ENCODE results near the gene PRKCA.

The PRKCA gene

GRCh38 chr17:66276328-66276937, 26.0 kb upstream of the PRKCA start:
- no peak overlapping the region for H3K4me3 ChIP-seq (ENCODE audit: low read length)
- DNase-seq (ENCODE audit: low read depth), result peak; percentile 67

DNA sequence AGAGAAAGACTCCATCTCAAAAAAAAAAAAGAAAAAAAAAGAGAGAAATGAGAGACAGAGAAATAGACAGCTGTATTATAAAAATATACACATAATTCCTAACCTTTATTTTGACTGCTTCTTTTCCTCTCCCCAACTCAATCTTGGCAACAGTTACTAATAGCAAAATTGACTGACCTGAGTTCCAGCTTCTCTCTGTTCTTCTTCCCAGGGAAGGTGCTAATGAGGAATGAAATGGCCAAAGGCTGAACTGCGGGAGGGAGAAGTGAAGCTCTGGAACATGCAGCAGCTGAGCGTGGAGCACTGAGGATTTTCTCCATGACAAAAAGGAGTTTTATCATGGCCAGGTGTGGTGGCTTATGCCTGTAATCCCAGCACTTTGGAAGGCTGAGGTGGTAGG, 25.2 kb upstream of the PRKCA start:
- TF ChIP-seq, protein P1, sequence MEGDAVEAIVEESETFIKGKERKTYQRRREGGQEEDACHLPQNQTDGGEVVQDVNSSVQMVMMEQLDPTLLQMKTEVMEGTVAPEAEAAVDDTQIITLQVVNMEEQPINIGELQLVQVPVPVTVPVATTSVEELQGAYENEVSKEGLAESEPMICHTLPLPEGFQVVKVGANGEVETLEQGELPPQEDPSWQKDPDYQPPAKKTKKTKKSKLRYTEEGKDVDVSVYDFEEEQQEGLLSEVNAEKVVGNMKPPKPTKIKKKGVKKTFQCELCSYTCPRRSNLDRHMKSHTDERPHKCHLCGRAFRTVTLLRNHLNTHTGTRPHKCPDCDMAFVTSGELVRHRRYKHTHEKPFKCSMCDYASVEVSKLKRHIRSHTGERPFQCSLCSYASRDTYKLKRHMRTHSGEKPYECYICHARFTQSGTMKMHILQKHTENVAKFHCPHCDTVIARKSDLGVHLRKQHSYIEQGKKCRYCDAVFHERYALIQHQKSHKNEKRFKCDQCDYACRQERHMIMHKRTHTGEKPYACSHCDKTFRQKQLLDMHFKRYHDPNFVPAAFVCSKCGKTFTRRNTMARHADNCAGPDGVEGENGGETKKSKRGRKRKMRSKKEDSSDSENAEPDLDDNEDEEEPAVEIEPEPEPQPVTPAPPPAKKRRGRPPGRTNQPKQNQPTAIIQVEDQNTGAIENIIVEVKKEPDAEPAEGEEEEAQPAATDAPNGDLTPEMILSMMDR (IDR thresholded peaks at IDR 0.05; ENCODE audit: insufficient read depth, low read depth, low read length, missing control alignments), result no peak
- H3K4me3 ChIP-seq (ENCODE audit: low read length), result no peak overlapping the region
- DNase-seq (ENCODE audit: low read depth), result no peak

More at GRCh38 chr17:66276328-66276937, 26.0 kb upstream of the PRKCA start:
- TF ChIP-seq, protein P1 (IDR thresholded peaks at IDR 0.05; ENCODE audit: insufficient read depth, low read depth, low read length, missing control alignments), result no peak

- no peak overlapping the region for H3K4me3 ChIP-seq (ENCODE audit: low read length)
- TF ChIP-seq, protein P1 (IDR thresholded peaks at IDR 0.05; ENCODE audit: insufficient read depth, low read depth, low read length, missing control alignments), result no peak
- no peak for DNase-seq (ENCODE audit: low read depth)
These were observed 20.6 kb upstream of the PRKCA start for GRCh38 chr17:66281661-66282369.

- TF ChIP-seq, protein P1 (IDR thresholded peaks at IDR 0.05; ENCODE audit: insufficient read depth, low read depth, low read length, missing control alignments), result no peak
- no peak for DNase-seq (ENCODE audit: low read depth)
- H3K4me3 ChIP-seq (ENCODE audit: low read length), result no peak overlapping the region
These were observed 19.0 kb upstream of the PRKCA start for GRCh38 chr17:66283296-66283934.

DNA sequence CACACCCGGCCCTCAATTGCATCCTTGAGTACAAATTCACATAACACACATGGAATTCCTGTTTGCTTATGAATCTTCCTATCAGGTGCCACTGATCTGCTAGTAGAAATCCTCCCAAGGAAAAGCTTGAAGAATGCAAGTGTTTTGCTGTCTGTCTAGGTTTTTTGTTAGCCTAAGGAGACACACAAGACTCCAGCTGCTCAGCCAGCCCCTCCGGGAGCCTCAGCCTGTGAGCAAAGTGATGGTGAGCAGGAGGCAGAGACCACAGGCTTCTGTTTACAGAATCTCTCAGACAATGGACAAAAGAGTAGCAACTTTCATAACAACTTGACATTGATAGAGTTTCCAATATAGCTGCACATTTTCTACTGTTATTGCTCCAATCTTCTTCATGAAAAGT, 18.4 kb upstream of the PRKCA start:
- TF ChIP-seq, protein P1 (IDR thresholded peaks at IDR 0.05; ENCODE audit: insufficient read depth, low read depth, low read length, missing control alignments), result no peak
- no peak for DNase-seq (ENCODE audit: low read depth)
- no peak overlapping the region for H3K4me3 ChIP-seq (ENCODE audit: low read length)

GRCh38 chr17:66285149-66285548, 17.3 kb upstream of the PRKCA start:
- H3K4me3 ChIP-seq (ENCODE audit: low read length), result no peak overlapping the region
- no peak for DNase-seq (ENCODE audit: low read depth)
- TF ChIP-seq, protein P1 (IDR thresholded peaks at IDR 0.05; ENCODE audit: insufficient read depth, low read depth, low read length, missing control alignments), result no peak

Data from epithelial cell of esophagus (primary cell).